GM12878 (cell line): Measurements from ENCODE around the gene IER3. TPM values are rescaled to one million over a fixed set of nuclear protein-coding genes. Genes with fewer than 3 reads are reported as not detected.

Experiments
- ATAC-seq: fragments of 200-7000 bp; cut with Tn5 transposase; 3 replicates; pipeline ENCODE4 v1.9.1; 2020; ENCODE audit warnings: mild to moderate bottlenecking, moderate library complexity
- BruUV-seq: library from RNA; stranded (reverse); fragments of 400-500 nt; replicated peaks from 2 replicates; lab custom pipeline; 2021; lab: Mats Ljungman, UMichigan
- CTCF ChIA-PET: fragments of 300-600 bp; sonication (Branson Sonifier 250); formaldehyde crosslinking; extraction: SDS; loops from one replicate; lab custom pipeline; 2021; ENCODE audit warnings: inconsistent platforms; lab: Yijun Ruan, JAX
- POLR2A ChIA-PET: fragments of 350-600 bp; formaldehyde crosslinking; extraction: SDS; loops from one replicate; lab custom pipeline; 2021; ENCODE audit warnings: inconsistent platforms; lab: Charles Lee
- RAD21 ChIA-PET: fragments of 300-600 bp; sonication (Branson Sonifier 250); formaldehyde crosslinking; loops from one replicate; lab custom pipeline; 2023; ENCODE audit warnings: antibody characterized with exemption; ENCODE audit not compliant: unreplicated experiment; lab: Charles Lee
- SMC1A ChIA-PET: fragments of 300-600 bp; sonication (Branson Sonifier 250); formaldehyde crosslinking; loops from one replicate; lab custom pipeline; 2023; ENCODE audit not compliant: unreplicated experiment, uncharacterized antibody; lab: Charles Lee
- DNase-seq: peaks from one replicate; pipeline ENCODE4 v3.0.0-alpha.2; 2011; ENCODE audit warnings: low read depth, low spot score
- FAIRE-seq: peaks from 3 replicates; lab custom pipeline; 2011; peaks lifted over from hg19 to GRCh38; lab: Jason Lieb, UNC
- H2AFZ ChIP-seq: 2 replicates; pipeline ENCODE4 v1.6.0; 2011; ENCODE audit warnings: low read depth, low read length, control low read depth; ENCODE audit not compliant: control insufficient read depth
- H3K27ac ChIP-seq: 2 replicates; pipeline ENCODE4 v1.5.1; 2011; ENCODE audit warnings: control low read depth; ENCODE audit not compliant: control insufficient read depth, insufficient read depth
- H3K27me3 ChIP-seq, 2 experiments: replicated peaks in 1 of 2; 2 replicates each; pipeline versions ENCODE4 v1.6.0 to v1.6.1; 2011; ENCODE audit warnings: low read length in 1 of 2; ENCODE audit not compliant: control insufficient read depth in 2 of 2, insufficient read depth in 2 of 2
- H3K36me3 ChIP-seq, 2 experiments: 2 replicates each; pipeline ENCODE4 v1.5.1; 2011; ENCODE audit warnings: low read length in 1 of 2; ENCODE audit not compliant: control insufficient read depth in 2 of 2, insufficient read depth in 2 of 2
- H3K4me1 ChIP-seq: 2 replicates; pipeline ENCODE4 v1.6.1; 2011; ENCODE audit warnings: mild to moderate bottlenecking, low read length, moderate library complexity, mixed read lengths; ENCODE audit not compliant: control insufficient read depth, insufficient read depth
- H3K4me2 ChIP-seq: 2 replicates; pipeline ENCODE4 v1.6.0; 2011; ENCODE audit warnings: control low read depth; ENCODE audit not compliant: control insufficient read depth, insufficient read depth
- H3K4me3 ChIP-seq: fragments of 200-600 bp; sonication (generic); 2 replicates; pipeline ENCODE4 v1.5.1; 2016
- H3K79me2 ChIP-seq: 2 replicates; pipeline ENCODE4 v1.6.0; 2011; ENCODE audit warnings: low read length; ENCODE audit not compliant: control insufficient read depth, insufficient read depth
- H3K9ac ChIP-seq: 2 replicates; pipeline ENCODE4 v1.8.0; 2011; ENCODE audit warnings: low read length, control low read depth, mixed read lengths; ENCODE audit not compliant: control insufficient read depth, insufficient read depth
- H3K9me3 ChIP-seq: replicated peaks from 3 replicates; pipeline ENCODE4 v1.5.1; 2011; ENCODE audit warnings: mild to moderate bottlenecking, low read length; ENCODE audit not compliant: control insufficient read depth, insufficient read depth
- H4K20me1 ChIP-seq: 2 replicates; pipeline ENCODE4 v1.6.0; 2011; ENCODE audit not compliant: control insufficient read depth, insufficient read depth
- CHD1 ChIP-seq: IDR thresholded peaks from 2 replicates; pipeline ENCODE4 v1.6.1; 2012; ENCODE audit warnings: low read depth, low read length, improper control_type of control experiment
- IKZF1 ChIP-seq: fragments of 450-650 bp; conservative IDR thresholded peaks from 2 replicates; pipeline ENCODE4 v1.6.1; 2017; ENCODE audit warnings: antibody characterized with exemption, mild to moderate bottlenecking
- IRF4 ChIP-seq: IDR thresholded peaks from 2 replicates; pipeline ENCODE4 v1.6.1; 2011; ENCODE audit warnings: low read depth, low read length
- KDM1A ChIP-seq: fragments of 200-600 bp; sonication (generic); IDR thresholded peaks from 2 replicates; pipeline ENCODE4 v1.6.1; 2016; ENCODE audit warnings: borderline replicate concordance
- KLF5 ChIP-seq: fragments of 450-650 bp; IDR thresholded peaks from 2 replicates; pipeline ENCODE4 v1.6.1; 2014; ENCODE audit warnings: mild to moderate bottlenecking; ENCODE audit not compliant: partially characterized antibody
- MYC ChIP-seq: IDR thresholded peaks from 2 replicates; pipeline ENCODE4 v1.6.1; 2011; ENCODE audit warnings: mild to moderate bottlenecking, low read length, moderate library complexity, inconsistent platforms; ENCODE audit not compliant: insufficient read depth, insufficient replicate concordance, insufficient read length, severe bottlenecking
- NFXL1 ChIP-seq: fragments of 450-650 bp; IDR thresholded peaks from 2 replicates; pipeline ENCODE4 v1.6.1; 2017; ENCODE audit warnings: antibody characterized with exemption, mild to moderate bottlenecking, borderline replicate concordance
- PAX8 ChIP-seq: fragments of 450-650 bp; IDR thresholded peaks from 2 replicates; pipeline ENCODE4 v1.6.1; 2017; ENCODE audit warnings: mild to moderate bottlenecking, moderate library complexity
- RAD51 ChIP-seq: fragments of 450-650 bp; IDR thresholded peaks from 2 replicates; pipeline ENCODE4 v1.6.1; 2016; ENCODE audit warnings: moderate library complexity, mild to moderate bottlenecking, inconsistent platforms
- RUNX3 ChIP-seq: IDR thresholded peaks from 2 replicates; pipeline ENCODE4 v1.6.1; 2012; ENCODE audit warnings: low read length, inconsistent platforms
- SIN3A ChIP-seq: IDR thresholded peaks from 2 replicates; pipeline ENCODE4 v1.6.1; 2012; ENCODE audit warnings: low read depth, low read length, improper control_type of control experiment
- SP1 ChIP-seq: IDR thresholded peaks from one replicate; pipeline ENCODE4 v1.6.1; 2011; ENCODE audit warnings: low read depth, low read length
- WGBS: methylation state at CpG from one replicate; pipeline ENCODE4 v1.1.6; 2016; ENCODE audit warnings: low lambda C conversion rate; ENCODE audit not compliant: insufficient replicate concordance, insufficient coverage; ENCODE audit errors: missing lambda C conversion rate; 5-methylcytosine and 5-hydroxymethylcytosine counted together
- in situ Hi-C: fragments of 300-500 bp; cut with MboI; formaldehyde crosslinking; loops from 9 replicates; pipeline ENCODE4 v1.14.3; 2018; ENCODE audit warnings: mixed read lengths
- intact Hi-C: fragments of 100-400 bp; cut with micrococcal nuclease; formaldehyde crosslinking; loops from one replicate; pipeline ENCODE4 v1.14.2; 2022; ENCODE audit not compliant: unreplicated experiment
- polyA plus RNA-seq, 11 experiments: library from polyadenylated mRNA; depleted of rRNA in 4 of 11; unstranded in 6 of 11; stranded (reverse) in 5 of 11; fragments of >200 nt; fragmentation: Nextera tagmentation in 4 of 11; fragmentation: Illumina TruSeq in 1 of 11; extraction: Ambion mirVana in 4 of 11; extraction: Trizol in 1 of 11; gene quantifications; 1 replicate in 1 of 11; 2 replicates in 10 of 11; pipeline versions ENCODE4 v1.2.1 to v1.2.3, GENCODE V29; 2011 to 2016; ENCODE audit warnings: inconsistent platforms in 2 of 11, missing spikeins in 2 of 11, low read depth in 1 of 11
- total RNA-seq, 4 experiments: library from RNA; depleted of rRNA in 3 of 4; stranded (reverse); fragments of >200 nt in 3 of 4; fragmentation: Illumina TruSeq in 1 of 4; extraction: Trizol in 1 of 4; gene quantifications; 2 replicates each; pipeline versions ENCODE4 v1.2.1 to v1.2.3, GENCODE V29; 2013 to 2021
- TF ChIP-seq, protein P1 (sequence below): fragments of 450-650 bp; formaldehyde crosslinking; IDR thresholded peaks from 2 replicates; pipeline ENCODE4 v1.5.0; 2022; ENCODE audit warnings: mild to moderate bottlenecking, missing genetic modification characterization
- TF ChIP-seq, protein P2 (sequence below): fragments of 450-650 bp; IDR thresholded peaks from 2 replicates; pipeline ENCODE4 v1.6.1; 2016; ENCODE audit warnings: mild to moderate bottlenecking

IER3 gene
- total and polyA plus RNA-seq, 10 of the 15 experiments (the other 5 are each of a cell fraction or from before 2014, with no cell fraction given) = 1.9 to 100 (median 32.3) TPM

DNA sequence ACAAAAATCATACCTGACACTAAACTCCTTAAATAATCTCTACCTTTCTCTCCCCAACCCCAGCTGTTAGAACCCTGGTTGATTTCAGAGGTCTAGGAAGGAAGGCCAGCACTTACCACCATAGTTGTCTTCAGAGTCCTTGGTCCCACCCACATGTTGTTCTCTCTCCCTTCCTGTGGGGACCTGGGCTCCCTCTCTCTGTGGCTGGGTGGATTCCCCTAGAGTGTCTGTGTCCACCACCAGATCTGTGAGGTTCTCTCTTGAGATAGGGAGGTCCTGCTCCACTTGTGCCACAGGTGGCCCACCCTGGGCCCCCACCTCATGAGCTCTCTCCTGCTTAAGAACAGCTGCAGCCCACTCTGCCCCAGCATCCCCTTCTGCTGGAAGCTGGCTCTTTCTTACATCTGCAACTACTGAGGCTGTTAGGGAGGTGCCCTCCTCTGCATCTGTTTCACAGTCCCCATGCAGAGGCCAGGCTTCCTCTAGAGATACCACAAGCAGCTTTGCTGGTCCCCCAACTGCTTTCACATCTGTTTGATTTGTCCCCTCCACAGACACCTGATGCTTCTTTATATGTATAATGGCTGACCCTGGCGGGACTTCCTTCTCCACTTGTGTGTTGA is 32.5 kb downstream of the IER3 start (continued):
- TF ChIP-seq PAX8 = no peak
- peak; percentile 76 for TF ChIP-seq RUNX3
- no peak for TF ChIP-seq CHD1
- TF ChIP-seq KDM1A = no peak
- TF ChIP-seq MYC = no peak
- TF ChIP-seq SP1 = no peak
- TF ChIP-seq KLF5 = no peak
- TF ChIP-seq RAD51 = no peak
- no peak for TF ChIP-seq IKZF1
- TF ChIP-seq IRF4 = no peak
- TF ChIP-seq, all 136 proteins: peak for 5

GRCh38 chr6:30709101-30709868 is 35.1 kb downstream of the IER3 start:
- WGBS = 97% methylated on average over 2 of the region's 2 CpGs
- ChIA-PET POLR2A (interaction anchor here (1.4 to 1.8 kb wide), 2 partner anchors 12 to 18 kb away, joined by 7 read pairs; partner anchors contain the start of gene NRM), SMC1A (interaction anchor here (0.6 kb wide), 1 partner anchor 47 kb away, joined by 3 read pairs; no protein-coding TSS in a partner anchor), CTCF (interaction anchor here (1.2 to 1.6 kb wide), 2 partner anchors 30 to 226 kb away, joined by 3 to 4 read pairs; no protein-coding TSS in a partner anchor), RAD21 (interaction anchor here (1.4 kb wide), 1 partner anchor 21 kb away, joined by 3 read pairs; no protein-coding TSS in a partner anchor)
- Histone ChIP-seq H3K79me2 (no peaks in the 10 kb centered on the region; the same call in none of the 2 replicates), H3K4me3 (no peak overlapping the region), H3K4me2 (no peak overlapping the region), H4K20me1 (no peaks in the 10 kb centered on the region), H3K9ac (no peak overlapping the region), H3K4me1 (peaks cover 25% of the 10 kb centered on the region), H3K9me3 (no peaks in the 10 kb centered on the region), H3K27me3 (no peaks in the 10 kb centered on the region), H3K27ac (no peak overlapping the region), H2AFZ (no peak overlapping the region), H3K36me3 (peaks cover 9 to 17% of the 10 kb centered on the region in 2 experiments)
- no TSS peak for BruUV-seq
- no peak for FAIRE-seq
- intact Hi-C loops (no loop called here), in situ Hi-C loops (no loop called here)
- no peak for ATAC-seq
- DNase-seq = no peak
- TF ChIP-seq NFXL1 (no peak), KLF5 (no peak), SIN3A (no peak)
- TF ChIP-seq, protein P1, sequence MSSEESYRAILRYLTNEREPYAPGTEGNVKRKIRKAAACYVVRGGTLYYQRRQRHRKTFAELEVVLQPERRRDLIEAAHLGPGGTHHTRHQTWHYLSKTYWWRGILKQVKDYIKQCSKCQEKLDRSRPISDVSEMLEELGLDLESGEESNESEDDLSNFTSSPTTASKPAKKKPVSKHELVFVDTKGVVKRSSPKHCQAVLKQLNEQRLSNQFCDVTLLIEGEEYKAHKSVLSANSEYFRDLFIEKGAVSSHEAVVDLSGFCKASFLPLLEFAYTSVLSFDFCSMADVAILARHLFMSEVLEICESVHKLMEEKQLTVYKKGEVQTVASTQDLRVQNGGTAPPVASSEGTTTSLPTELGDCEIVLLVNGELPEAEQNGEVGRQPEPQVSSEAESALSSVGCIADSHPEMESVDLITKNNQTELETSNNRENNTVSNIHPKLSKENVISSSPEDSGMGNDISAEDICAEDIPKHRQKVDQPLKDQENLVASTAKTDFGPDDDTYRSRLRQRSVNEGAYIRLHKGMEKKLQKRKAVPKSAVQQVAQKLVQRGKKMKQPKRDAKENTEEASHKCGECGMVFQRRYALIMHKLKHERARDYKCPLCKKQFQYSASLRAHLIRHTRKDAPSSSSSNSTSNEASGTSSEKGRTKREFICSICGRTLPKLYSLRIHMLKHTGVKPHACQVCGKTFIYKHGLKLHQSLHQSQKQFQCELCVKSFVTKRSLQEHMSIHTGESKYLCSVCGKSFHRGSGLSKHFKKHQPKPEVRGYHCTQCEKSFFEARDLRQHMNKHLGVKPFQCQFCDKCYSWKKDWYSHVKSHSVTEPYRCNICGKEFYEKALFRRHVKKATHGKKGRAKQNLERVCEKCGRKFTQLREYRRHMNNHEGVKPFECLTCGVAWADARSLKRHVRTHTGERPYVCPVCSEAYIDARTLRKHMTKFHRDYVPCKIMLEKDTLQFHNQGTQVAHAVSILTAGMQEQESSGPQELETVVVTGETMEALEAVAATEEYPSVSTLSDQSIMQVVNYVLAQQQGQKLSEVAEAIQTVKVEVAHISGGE = no peak
- TF ChIP-seq, protein P2, sequence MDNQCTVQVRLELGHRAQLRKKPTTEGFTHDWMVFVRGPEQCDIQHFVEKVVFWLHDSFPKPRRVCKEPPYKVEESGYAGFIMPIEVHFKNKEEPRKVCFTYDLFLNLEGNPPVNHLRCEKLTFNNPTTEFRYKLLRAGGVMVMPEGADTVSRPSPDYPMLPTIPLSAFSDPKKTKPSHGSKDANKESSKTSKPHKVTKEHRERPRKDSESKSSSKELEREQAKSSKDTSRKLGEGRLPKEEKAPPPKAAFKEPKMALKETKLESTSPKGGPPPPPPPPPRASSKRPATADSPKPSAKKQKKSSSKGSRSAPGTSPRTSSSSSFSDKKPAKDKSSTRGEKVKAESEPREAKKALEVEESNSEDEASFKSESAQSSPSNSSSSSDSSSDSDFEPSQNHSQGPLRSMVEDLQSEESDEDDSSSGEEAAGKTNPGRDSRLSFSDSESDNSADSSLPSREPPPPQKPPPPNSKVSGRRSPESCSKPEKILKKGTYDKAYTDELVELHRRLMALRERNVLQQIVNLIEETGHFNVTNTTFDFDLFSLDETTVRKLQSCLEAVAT = no peak
